Astrocyte of the spinal cord (primary cell): Measurements from ENCODE around the gene PINK1.

Experiments
- DNase-seq: peaks from one replicate; pipeline ENCODE4 v3.0.0; 2011; ENCODE audit warnings: low read depth, low spot score
- H3K4me3 ChIP-seq: 2 replicates; pipeline ENCODE4 v1.5.1; 2011; ENCODE audit warnings: low read depth, mild to moderate bottlenecking, low read length, moderate library complexity
- CTCF ChIP-seq: IDR thresholded peaks from 2 replicates; pipeline ENCODE4 v1.5.1; 2012; ENCODE audit warnings: low read depth, mild to moderate bottlenecking, low read length, inconsistent platforms
- in situ Hi-C: cut with HindIII; loops from 2 replicates; pipeline ENCODE4 v1.10.0; 2017; ENCODE audit warnings: low sequenced_read_pairs

Gene PINK1

GRCh38 chr1:20685099-20685662 lies 51.9 kb downstream of the PINK1 start:
- no peak for TF ChIP-seq CTCF
- in situ Hi-C loops: no loop called here
- H3K4me3 ChIP-seq: no peak overlapping the region
- no peak for DNase-seq

GRCh38 chr1:20685741-20686140 lies 52.5 kb downstream of the PINK1 start:
- no peak overlapping the region for H3K4me3 ChIP-seq
- no peak for DNase-seq
- no peak for TF ChIP-seq CTCF
- in situ Hi-C loops: no loop called here

DNA sequence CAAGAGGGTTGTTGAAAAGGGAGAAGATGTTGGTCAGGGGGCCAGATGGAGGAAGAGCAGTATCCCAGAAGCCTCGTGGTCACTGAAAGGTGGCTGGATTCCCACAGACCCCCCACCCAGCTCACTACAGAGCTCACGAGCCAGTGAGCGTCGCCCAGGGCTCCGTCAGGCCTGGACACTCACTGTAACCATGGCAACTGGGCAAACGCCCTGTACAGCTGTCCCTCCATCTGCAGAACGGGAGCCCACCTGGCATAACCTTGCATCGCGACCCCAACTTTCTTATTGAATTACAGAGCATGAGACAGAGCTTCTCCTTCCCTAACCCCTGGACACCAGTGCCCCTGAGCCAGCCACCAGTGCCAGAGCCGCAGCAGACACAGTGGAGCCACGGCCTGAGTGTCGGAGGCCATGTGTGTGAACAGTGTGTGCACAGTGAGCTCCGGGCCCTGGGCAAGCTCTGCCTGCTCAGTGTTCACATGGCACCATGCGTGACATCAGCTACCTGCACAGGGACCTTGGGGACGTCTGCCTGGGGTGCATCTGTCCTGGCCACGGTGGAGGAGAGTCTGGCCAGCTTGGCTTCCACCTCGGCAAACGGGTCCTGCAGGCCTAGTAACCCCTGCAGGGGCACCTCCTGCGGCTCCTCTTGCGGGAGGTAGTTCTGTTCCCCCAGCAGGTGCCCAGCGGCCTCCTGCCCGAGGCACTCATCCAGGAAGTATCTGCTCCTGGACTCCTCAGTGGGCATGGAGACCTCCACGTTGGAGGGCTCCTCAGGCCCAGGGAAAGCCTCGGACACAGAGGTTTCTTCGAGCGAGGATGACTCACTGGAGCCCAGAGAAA lies 53.8 kb downstream of the PINK1 start:
- in situ Hi-C loops: no loop called here
- DNase-seq: no peak
- TF ChIP-seq CTCF: no peak
- H3K4me3 ChIP-seq: no peak overlapping the region

DNA sequence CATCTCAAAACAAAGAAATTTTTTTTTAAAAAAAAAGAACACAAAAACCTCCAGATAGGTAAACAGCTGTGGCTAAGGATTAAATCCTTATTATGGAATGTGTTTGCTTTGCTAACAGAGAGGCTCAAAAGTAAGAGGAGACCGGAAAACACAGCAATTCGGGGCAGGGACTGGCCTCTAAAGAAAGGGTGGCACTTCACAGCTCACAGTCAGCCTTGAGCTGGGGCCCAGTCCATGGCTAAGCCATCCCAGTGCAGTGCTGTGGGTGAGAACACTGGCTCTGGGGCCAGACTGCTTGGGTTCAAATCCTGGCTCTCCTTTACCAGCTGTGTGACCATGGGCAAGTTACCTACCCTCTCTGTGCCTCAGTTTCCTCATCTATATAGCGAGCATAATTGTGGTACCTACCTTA lies 56.4 kb downstream of the PINK1 start:
- in situ Hi-C loops: no loop called here
- H3K4me3 ChIP-seq: no peak overlapping the region
- DNase-seq: no peak
- no peak for TF ChIP-seq CTCF

- TF ChIP-seq CTCF: no peak
- DNase-seq: no peak
- in situ Hi-C loops: no loop called here
- H3K4me3 ChIP-seq: no peak overlapping the region
Measured at GRCh38 chr1:20691872-20692271, 58.6 kb downstream of the PINK1 start.

DNA sequence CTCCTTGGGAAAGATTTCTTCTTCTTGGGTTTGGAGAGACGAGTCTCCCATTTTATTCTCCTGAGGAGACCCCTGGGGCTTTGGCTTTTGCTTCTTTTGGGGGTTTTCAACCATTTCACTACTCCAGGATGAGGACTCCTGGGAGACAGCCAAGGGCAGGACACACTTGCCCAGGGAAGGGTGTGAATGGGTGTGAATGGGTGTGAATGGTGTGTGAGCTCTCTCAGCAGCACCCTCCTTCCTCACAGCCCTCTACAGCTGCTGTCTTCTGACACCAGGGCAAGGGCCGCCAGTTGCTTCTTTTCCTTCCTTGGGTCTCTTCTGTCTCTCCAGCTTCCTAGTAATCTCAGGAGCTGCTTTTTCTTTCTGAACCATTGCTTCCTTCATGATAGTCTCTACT lies 60.4 kb downstream of the PINK1 start:
- H3K4me3 ChIP-seq: no peak overlapping the region
- DNase-seq: no peak
- in situ Hi-C loops: no loop called here

More for the DNA sequence above, 60.4 kb downstream of the PINK1 start:
- no peak for TF ChIP-seq CTCF
